CD4-positive, alpha-beta T cell treated with Interleukin-4 for 4 hours (primary cell): ENCODE results near the gene NNMT.

Experiments used
- DNase-seq: peaks from one replicate; pipeline ENCODE4 v3.0.0-alpha.2; 2020

Gene NNMT

DNA sequence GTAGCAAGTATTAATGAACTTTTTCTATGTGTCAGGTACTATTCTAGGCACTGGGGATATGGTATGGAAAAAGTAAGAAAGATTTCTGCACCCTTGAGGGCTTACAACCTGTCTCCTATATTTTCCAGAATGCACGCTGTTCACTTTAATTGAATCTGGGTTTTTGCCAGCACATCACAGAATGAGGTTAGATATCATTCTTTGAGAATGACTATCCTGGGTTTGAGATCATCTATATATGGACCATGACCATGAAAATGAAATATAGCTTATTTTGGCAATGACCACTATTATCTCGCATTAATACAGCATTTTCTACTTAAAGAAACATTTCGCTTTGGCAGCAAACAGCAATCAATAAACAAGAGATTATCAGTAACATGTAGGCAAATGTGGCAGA is 57.2 kb downstream of the NNMT start:
- DNase-seq: no peak

DNA sequence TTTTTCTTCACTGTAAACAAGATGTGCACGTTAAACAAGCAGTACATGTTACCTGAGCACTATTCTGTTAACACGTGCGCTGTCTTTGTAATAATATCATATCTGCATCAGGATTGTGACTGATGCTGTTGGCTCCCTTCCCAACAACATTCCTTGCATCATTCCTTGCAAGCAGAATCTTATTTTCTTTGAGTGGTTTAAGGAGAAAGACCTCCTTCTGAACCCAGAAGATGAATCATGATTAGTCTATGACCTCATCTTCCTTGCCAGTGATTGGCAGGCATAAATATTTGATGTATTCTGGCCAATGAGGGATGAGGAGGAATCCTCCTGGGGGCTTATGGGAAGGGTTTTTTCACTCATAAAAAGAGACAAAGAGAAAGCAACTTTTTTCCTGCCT is 57.9 kb downstream of the NNMT start:
- DNase-seq: no peak

DNA sequence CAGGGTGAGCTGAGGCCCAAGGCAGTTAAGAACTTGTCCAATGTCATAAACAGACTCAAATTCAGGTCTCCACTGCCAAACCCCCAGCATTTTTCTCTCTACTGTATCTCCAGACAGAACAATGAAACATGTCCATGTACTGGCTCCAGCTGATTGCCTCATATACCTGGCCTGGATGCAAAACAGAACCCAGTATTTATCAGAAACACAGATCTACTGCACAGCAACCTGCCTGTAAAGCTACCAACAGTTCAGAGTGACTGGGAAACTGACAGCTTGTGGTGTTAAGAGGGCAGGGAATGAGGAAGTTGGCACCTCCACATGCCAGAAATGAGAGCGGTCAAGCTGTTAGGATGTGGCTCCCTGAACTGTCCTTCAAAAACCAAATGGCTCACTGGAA is 62.5 kb downstream of the NNMT start:
- no peak for DNase-seq

DNA sequence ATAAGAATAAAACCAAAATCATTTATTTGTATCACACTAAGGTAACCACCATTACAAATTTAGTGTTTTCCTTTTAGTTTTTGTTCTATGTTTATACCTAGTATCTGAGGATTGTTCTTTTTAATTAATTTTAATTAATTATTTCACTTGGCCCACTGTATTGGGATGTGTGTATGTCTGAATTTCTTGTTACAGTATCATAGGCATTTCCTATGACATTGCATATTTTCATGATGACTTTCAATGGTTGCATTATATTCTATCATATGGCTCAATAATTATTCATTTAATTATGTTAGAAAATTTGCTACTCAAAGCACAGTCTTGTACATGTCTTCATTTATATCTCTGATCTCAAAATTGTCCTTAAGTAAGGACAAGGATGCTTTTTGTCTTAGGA is 63.1 kb downstream of the NNMT start:
- DNase-seq: no peak

DNA sequence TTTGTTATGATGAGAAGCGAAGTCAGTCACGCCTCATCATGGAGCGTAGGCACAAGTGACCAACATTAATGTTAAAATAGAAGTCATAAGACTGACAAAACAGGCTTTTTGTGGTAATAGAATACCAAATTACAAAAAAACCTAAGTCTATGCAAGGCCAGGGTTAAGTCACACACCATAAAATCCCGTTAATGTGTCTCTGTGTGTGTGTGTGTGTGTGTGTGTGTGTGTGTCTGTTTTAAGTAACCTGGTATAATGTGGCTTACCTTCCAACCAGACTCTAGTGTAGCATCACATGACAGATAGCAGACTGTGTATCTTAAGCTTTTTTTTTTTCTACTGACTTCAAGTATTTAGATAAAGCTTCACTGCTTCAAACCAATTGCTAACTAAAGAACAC is 66.1 kb downstream of the NNMT start:
- no peak for DNase-seq

DNA sequence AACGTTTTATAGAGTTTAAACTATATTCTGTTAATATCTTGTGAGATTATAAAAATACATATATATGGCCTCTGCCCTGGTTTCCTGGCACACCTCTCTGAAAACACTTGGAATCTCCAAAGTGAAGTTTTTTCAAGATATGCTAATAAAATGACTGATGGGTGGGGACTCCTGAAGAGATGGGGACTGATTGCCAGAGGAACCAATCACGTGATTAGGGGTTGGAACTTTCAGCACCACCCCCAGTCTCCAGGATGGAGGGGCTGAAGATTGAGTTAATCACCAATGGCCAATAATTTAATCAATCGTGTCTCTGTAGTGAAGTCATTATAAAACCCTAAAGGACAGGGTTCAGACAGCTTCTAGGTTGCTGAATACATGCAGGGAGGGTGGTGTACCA is 66.8 kb downstream of the NNMT start:
- DNase-seq: no peak
